Activated CD8-positive, alpha-beta T cell treated with anti-CD3 and anti-CD28 coated beads, Interleukin-2, amount 10 ng/mL, durations not matched to agents 7 days and 5 days (primary cell): ENCODE measurements around the gene SIK3. TPM values are rescaled to one million over a fixed set of nuclear protein-coding genes. Genes with fewer than 3 reads are reported as not detected.
"Not testable (repeated sequence)": the region's sequence is repeated elsewhere in the genome, so short reads cannot be mapped to it uniquely, and the experiment has no call there.

ENCODE experiments used
- ATAC-seq: fragments of 150-1000 bp; cut with Tn5 transposase; one replicate; pipeline ENCODE4 v1.10.0; 2021; ENCODE audit warnings: moderate library complexity
- CTCF ChIA-PET: fragments of 350-600 bp; sonication (Branson Sonifier 250); formaldehyde crosslinking; loops from one replicate; lab custom pipeline; 2021; ENCODE audit warnings: antibody characterized with exemption; lab: Charles Lee
- POLR2A ChIA-PET: fragments of 350-600 bp; sonication (Branson Sonifier 250); formaldehyde crosslinking; loops from one replicate; lab custom pipeline; 2021; ENCODE audit warnings: antibody characterized with exemption; lab: Charles Lee
- DNase-seq: peaks from one replicate; pipeline ENCODE4 v3.0.0-alpha.2; 2020
- H3K27ac Mint-ChIP-seq: one replicate; pipeline ENCODE4 v1.8.0; 2021; ENCODE audit warnings: mild to moderate bottlenecking, mixed read lengths
- H3K27me3 Mint-ChIP-seq: one replicate; pipeline ENCODE4 v1.8.0; 2021; ENCODE audit warnings: low read depth, mixed read lengths
- H3K36me3 Mint-ChIP-seq: one replicate; pipeline ENCODE4 v1.8.0; 2021; ENCODE audit warnings: low read depth, mixed read lengths
- H3K4me1 Mint-ChIP-seq: one replicate; pipeline ENCODE4 v1.8.0; 2021; ENCODE audit warnings: low read depth, mixed read lengths
- H3K4me3 Mint-ChIP-seq: one replicate; pipeline ENCODE4 v1.8.0; 2021; ENCODE audit warnings: mild to moderate bottlenecking, mixed read lengths
- H3K9me3 Mint-ChIP-seq: one replicate; pipeline ENCODE4 v1.8.0; 2022; ENCODE audit warnings: mixed read lengths; ENCODE audit not compliant: insufficient read depth
- total RNA-seq, 2 experiments: library from RNA; stranded (reverse); gene quantifications; one replicate each; pipeline ENCODE4 v1.2.3, GENCODE V29; 2021

The SIK3 gene
- total RNA-seq, 2 experiments from 2014 or later: 25.9 to 31.4 TPM

- POLR2A ChIA-PET: interaction anchor here (0.6 to 3.3 kb wide), 2 partner anchors 19 to 47 kb away, joined by 4 to 57 read pairs; no protein-coding TSS in a partner anchor
- H3K36me3 Mint-ChIP-seq, DNase-seq, H3K27me3 Mint-ChIP-seq, H3K9me3 Mint-ChIP-seq, ATAC-seq: not testable (repeated sequence)
- CTCF ChIA-PET: interaction anchor here (1.2 to 6.5 kb wide), 10 partner anchors 21 to 493 kb away, joined by 3 to 211 read pairs (median 8); partner anchors contain the start of genes APOA5, CEP164, PCSK7 and ZPR1
- Mint-ChIP-seq H3K27ac (peak overlapping the region; percentile 41), H3K4me3 (peak overlapping the region; percentile 39), H3K4me1 (peaks cover 17% of the 10 kb centered on the region)
Measured at GRCh38 chr11:116834535-116835041, 263.6 kb downstream of the SIK3 start.

DNA sequence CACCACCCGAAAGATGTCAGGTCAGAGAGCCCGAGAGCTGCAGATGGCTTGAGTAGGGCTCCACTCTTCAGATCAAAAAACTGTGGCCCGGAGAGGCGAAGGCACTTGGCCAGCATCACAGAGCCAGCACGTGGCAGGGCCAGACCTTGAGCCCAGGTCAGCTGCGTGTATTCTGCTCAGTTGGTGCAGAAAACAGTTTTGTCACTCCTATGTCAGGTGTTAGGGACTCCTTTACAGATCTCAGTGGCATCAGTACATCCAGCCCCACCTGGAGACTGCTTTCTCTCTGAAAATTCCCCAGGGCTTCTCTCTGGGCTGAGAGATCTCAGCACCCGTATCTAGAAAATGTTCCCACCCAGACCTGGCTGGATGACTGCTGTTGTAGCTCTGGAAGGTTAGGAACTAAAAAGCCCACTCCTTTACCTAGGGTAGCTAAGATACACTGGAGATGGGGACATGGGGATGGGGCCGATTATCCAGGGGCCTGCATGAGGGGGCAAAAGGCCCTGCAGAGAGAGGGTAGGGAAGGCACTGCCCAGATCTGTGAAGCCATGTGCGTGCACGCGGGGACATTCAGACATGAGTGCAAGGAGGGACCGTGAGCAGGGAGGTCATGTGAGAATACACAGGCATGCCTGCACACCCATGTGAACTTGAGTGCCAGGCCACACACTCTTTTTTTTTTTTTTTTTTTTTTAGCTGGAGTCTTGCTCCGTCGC is 264.3 kb downstream of the SIK3 start:
- Mint-ChIP-seq H3K27me3 (no peaks in the 10 kb centered on the region), H3K27ac (no peak overlapping the region), H3K9me3 (no peaks in the 10 kb centered on the region), H3K36me3 (no peaks in the 10 kb centered on the region), H3K4me3 (no peak overlapping the region), H3K4me1 (peaks cover 17% of the 10 kb centered on the region)
- ChIA-PET POLR2A (interaction anchor here (0.6 kb wide), 1 partner anchor 47 kb away, joined by 4 read pairs; no protein-coding TSS in a partner anchor), CTCF (interaction anchor here (1.0 to 6.5 kb wide), 5 partner anchors 18 to 272 kb away, joined by 3 to 211 read pairs (median 4); partner anchors contain the start of genes APOA5 and ZPR1)
- DNase-seq (no peak), ATAC-seq (no peak)

DNA sequence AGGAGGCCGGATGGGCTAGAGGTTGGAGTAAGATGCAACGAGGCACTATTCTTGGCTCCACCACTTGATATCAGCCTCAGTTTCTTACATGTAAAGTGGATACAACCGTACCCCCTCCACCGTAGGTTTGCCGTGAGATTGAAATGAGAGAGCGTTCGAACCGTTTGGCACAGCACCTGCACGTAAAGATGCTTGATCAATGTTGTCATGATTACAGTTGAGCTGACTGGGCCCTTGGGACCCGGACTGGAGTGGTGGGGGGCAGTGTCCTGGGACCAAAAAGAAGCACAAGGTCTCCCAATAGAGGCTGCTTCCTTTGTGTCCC is 264.8 kb downstream of the SIK3 start:
- Mint-ChIP-seq H3K4me1 (peaks cover 17% of the 10 kb centered on the region), H3K4me3 (no peak overlapping the region), H3K9me3 (no peaks in the 10 kb centered on the region), H3K36me3 (no peaks in the 10 kb centered on the region), H3K27me3 (no peaks in the 10 kb centered on the region), H3K27ac (no peak overlapping the region)
- DNase-seq (no peak), ATAC-seq (no peak)
- CTCF ChIA-PET: interaction anchor here (1.0 to 6.5 kb wide), 5 partner anchors 18 to 273 kb away, joined by 3 to 211 read pairs (median 4); partner anchors contain the start of genes APOA5 and ZPR1
- POLR2A ChIA-PET: interaction anchor here (1.0 kb wide), 1 partner anchor 13 kb away, joined by 3 read pairs; no protein-coding TSS in a partner anchor

DNA sequence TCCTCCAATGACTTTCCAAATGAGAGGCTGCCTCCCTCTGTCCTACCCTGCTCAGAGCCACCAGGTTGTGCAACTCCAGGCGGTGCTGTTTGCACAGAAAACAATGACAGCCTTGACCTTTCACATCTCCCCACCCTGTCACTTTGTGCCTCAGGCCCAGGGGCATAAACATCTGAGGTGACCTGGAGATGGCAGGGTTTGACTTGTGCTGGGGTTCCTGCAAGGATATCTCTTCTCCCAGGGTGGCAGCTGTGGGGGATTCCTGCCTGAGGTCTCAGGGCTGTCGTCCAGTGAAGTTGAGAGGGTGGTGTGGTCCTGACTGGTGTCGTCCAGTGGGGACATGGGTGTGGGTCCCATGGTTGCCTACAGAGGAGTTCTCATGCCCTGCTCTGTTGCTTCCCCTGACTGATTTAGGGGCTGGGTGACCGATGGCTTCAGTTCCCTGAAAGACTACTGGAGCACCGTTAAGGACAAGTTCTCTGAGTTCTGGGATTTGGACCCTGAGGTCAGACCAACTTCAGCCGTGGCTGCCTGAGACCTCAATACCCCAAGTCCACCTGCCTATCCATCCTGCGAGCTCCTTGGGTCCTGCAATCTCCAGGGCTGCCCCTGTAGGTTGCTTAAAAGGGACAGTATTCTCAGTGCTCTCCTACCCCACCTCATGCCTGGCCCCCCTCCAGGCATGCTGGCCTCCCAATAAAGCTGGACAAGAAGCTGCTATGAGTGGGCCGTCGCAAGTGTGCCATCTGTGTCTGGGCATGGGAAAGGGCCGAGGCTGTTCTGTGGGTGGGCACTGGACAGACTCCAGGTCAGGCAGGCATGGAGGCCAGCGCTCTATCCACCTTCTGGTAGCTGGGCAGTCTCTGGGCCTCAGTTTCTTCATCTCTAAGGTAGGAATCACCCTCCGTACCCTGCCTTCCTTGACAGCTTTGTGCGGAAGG is 265.6 kb downstream of the SIK3 start:
- Mint-ChIP-seq H3K36me3 (no peaks in the 10 kb centered on the region), H3K27ac (no peak overlapping the region), H3K4me3 (no peak overlapping the region), H3K9me3 (no peaks in the 10 kb centered on the region), H3K4me1 (peaks cover 17% of the 10 kb centered on the region), H3K27me3 (no peaks in the 10 kb centered on the region)
- DNase-seq (no peak), ATAC-seq (no peak)
- CTCF ChIA-PET: interaction anchor here (1.1 to 6.5 kb wide), 2 partner anchors 41 to 273 kb away, joined by 4 to 211 read pairs; partner anchors contain the start of genes APOA5 and ZPR1
- POLR2A ChIA-PET: interaction anchor here (1.0 kb wide), 1 partner anchor 12 kb away, joined by 3 read pairs; no protein-coding TSS in a partner anchor

- no peaks in the 10 kb centered on the region for H3K9me3 Mint-ChIP-seq
- DNase-seq: no peak
- CTCF ChIA-PET: interaction anchor here (6.5 kb wide), 1 partner anchor 41 kb away, joined by 211 read pairs; the partner anchor contains the start of genes APOA5 and ZPR1
- H3K36me3 Mint-ChIP-seq: no peaks in the 10 kb centered on the region
- H3K4me3 Mint-ChIP-seq: no peak overlapping the region
- no peak for ATAC-seq
- H3K4me1 Mint-ChIP-seq: peaks cover 17% of the 10 kb centered on the region
- no peak overlapping the region for H3K27ac Mint-ChIP-seq
- POLR2A ChIA-PET: no interaction called here
- H3K27me3 Mint-ChIP-seq: no peaks in the 10 kb centered on the region
Measured at GRCh38 chr11:116831790-116832349, 266.4 kb downstream of the SIK3 start.

- ATAC-seq: no peak
- CTCF ChIA-PET: no interaction called here
- Mint-ChIP-seq H3K4me3 (no peak overlapping the region), H3K36me3 (no peaks in the 10 kb centered on the region), H3K4me1 (peaks cover 7% of the 10 kb centered on the region), H3K9me3 (no peaks in the 10 kb centered on the region), H3K27me3 (no peaks in the 10 kb centered on the region), H3K27ac (no peak overlapping the region)
- POLR2A ChIA-PET: no interaction called here
- DNase-seq: no peak
Measured at GRCh38 chr11:116830184-116830912, 267.9 kb downstream of the SIK3 start.

GRCh38 chr11:116829525-116830183 is 268.6 kb downstream of the SIK3 start, which contains the start of gene APOC3:
Gene APOC3, plus strand, starts transcription at chr11:116829907. Its CDS starts 676 bp downstream, at chr11:116830583.
- ChIA-PET CTCF (no interaction called here), POLR2A (no interaction called here)
- DNase-seq: no peak
- Mint-ChIP-seq H3K9me3 (no peaks in the 10 kb centered on the region), H3K27ac (no peak within 1 kb of the TSS), H3K36me3 (no peaks in the 10 kb centered on the region), H3K4me3 (no peak within 1 kb of the TSS), H3K27me3 (no peaks in the 10 kb centered on the region), H3K4me1 (peaks cover under 1% of the 10 kb centered on the region)
- ATAC-seq: no peak

GRCh38 chr11:116828632-116829524 is 269.4 kb downstream of the SIK3 start:
- no peak for DNase-seq
- Mint-ChIP-seq H3K4me3 (no peak overlapping the region), H3K9me3 (no peaks in the 10 kb centered on the region), H3K27me3 (no peaks in the 10 kb centered on the region), H3K36me3 (no peaks in the 10 kb centered on the region), H3K27ac (no peak overlapping the region), H3K4me1 (no peaks in the 10 kb centered on the region)
- CTCF ChIA-PET: no interaction called here
- ATAC-seq: no peak
- POLR2A ChIA-PET: no interaction called here

- CTCF ChIA-PET: interaction anchor here (0.9 kb wide), 1 partner anchor 8 kb away, joined by 3 read pairs; no protein-coding TSS in a partner anchor
Measured at GRCh38 chr11:116827461-116827860, 270.8 kb downstream of the SIK3 start.

More at GRCh38 chr11:116827461-116827860, 270.8 kb downstream of the SIK3 start:
- Mint-ChIP-seq H3K27ac (no peak overlapping the region), H3K27me3 (no peaks in the 10 kb centered on the region), H3K4me1 (no peaks in the 10 kb centered on the region), H3K9me3 (no peaks in the 10 kb centered on the region), H3K36me3 (no peaks in the 10 kb centered on the region), H3K4me3 (no peak overlapping the region)
- POLR2A ChIA-PET: no interaction called here
- no peak for DNase-seq
- no peak for ATAC-seq
